Osteoblast (primary cell): ENCODE data around the gene NFYA. TPM values are rescaled to one million over a fixed set of nuclear protein-coding genes. Genes with fewer than 3 reads are reported as not detected.

Experiments used
- DNase-seq: peaks from one replicate; pipeline ENCODE4 v3.0.0; 2011; ENCODE audit warnings: low spot score, mixed read lengths; ENCODE audit not compliant: insufficient read length; ENCODE audit errors: missing footprints
- H2AFZ ChIP-seq: 2 replicates; pipeline ENCODE4 v1.6.0; 2011; ENCODE audit warnings: mild to moderate bottlenecking, low read length
- H3K27ac ChIP-seq: 2 replicates; pipeline ENCODE4 v1.5.1; 2011; ENCODE audit warnings: mild to moderate bottlenecking, low read depth, low read length, moderate library complexity
- H3K27me3 ChIP-seq: 2 replicates; pipeline ENCODE4 v1.6.0; 2012; ENCODE audit warnings: mild to moderate bottlenecking, control low read depth, inconsistent platforms, low read length, moderate library complexity; ENCODE audit not compliant: insufficient read depth
- H3K36me3 ChIP-seq: 2 replicates; pipeline ENCODE4 v1.5.1; 2011; ENCODE audit warnings: mild to moderate bottlenecking, low read length, control low read depth, moderate library complexity; ENCODE audit not compliant: insufficient read depth
- H3K4me1 ChIP-seq: 2 replicates; pipeline ENCODE4 v1.5.1; 2011; ENCODE audit warnings: mild to moderate bottlenecking, low read length, control low read depth, moderate library complexity; ENCODE audit not compliant: insufficient read depth
- H3K4me2 ChIP-seq: 2 replicates; pipeline ENCODE4 v1.6.0; 2011; ENCODE audit warnings: mild to moderate bottlenecking, low read length; ENCODE audit not compliant: insufficient read depth
- H3K4me3 ChIP-seq: fragments of 200-600 bp; sonication (generic); 3 replicates; pipeline ENCODE4 v1.5.1; 2012; ENCODE audit warnings: mild to moderate bottlenecking, low read length, inconsistent platforms; ENCODE audit not compliant: insufficient read depth
- H3K79me2 ChIP-seq: 2 replicates; pipeline ENCODE4 v1.6.0; 2012; ENCODE audit warnings: mild to moderate bottlenecking, low read length, control low read depth, inconsistent platforms; ENCODE audit not compliant: insufficient read depth
- H3K9me3 ChIP-seq: 2 replicates; pipeline ENCODE4 v1.5.1; 2011; ENCODE audit warnings: low read depth, low read length, control low read depth
- H4K20me1 ChIP-seq: 2 replicates; pipeline ENCODE4 v1.6.0; 2012; ENCODE audit warnings: mild to moderate bottlenecking, low read length, control low read depth; ENCODE audit not compliant: insufficient read depth
- CTCF ChIP-seq: IDR thresholded peaks from 2 replicates; pipeline ENCODE4 v1.5.1; 2011; ENCODE audit warnings: mild to moderate bottlenecking, low read depth, low read length, moderate library complexity; ENCODE audit errors: extremely low read depth
- total RNA-seq: library from RNA; depleted of rRNA; stranded (reverse); fragments of >200 nt; gene quantifications from 2 replicates; pipeline ENCODE4 v1.2.3, GENCODE V29; 2012

NFYA gene
- total RNA-seq, 1 donor = 8.0 TPM

- Histone ChIP-seq H3K4me1 (peaks cover 21% of the 10 kb centered on the region), H3K4me2 (peak overlapping the region; percentile 100), H3K79me2 (peaks cover 47% of the 10 kb centered on the region), H2AFZ (peak overlapping the region; percentile 83), H3K27ac (peak overlapping the region; percentile 92), H3K4me3 (peak overlapping the region; percentile 87), H4K20me1 (peaks cover 7% of the 10 kb centered on the region), H3K27me3 (no peaks in the 10 kb centered on the region), H3K36me3 (no peaks in the 10 kb centered on the region), H3K9me3 (no peaks in the 10 kb centered on the region)
- peak; percentile 88 for DNase-seq
- TF ChIP-seq CTCF = peak; percentile 15
Observed at GRCh38 chr6:41073203-41073967, 611 bp downstream of the NFYA start.

GRCh38 chr6:41073968-41074691 is 1.4 kb downstream of the NFYA start:
- peak; percentile 85 for DNase-seq
- no peak for TF ChIP-seq CTCF
- no peaks in the 10 kb centered on the region for H3K27me3 ChIP-seq

GRCh38 chr6:41074692-41075436 is 2.1 kb downstream of the NFYA start:
- peaks cover 62% of the 10 kb centered on the region for H3K79me2 ChIP-seq
- DNase-seq = no peak
- H3K9me3 ChIP-seq = no peaks in the 10 kb centered on the region
- peak overlapping the region; percentile 87 for H3K4me3 ChIP-seq
- H3K4me2 ChIP-seq = peak overlapping the region; percentile 100
- H3K27me3 ChIP-seq = no peaks in the 10 kb centered on the region
- H4K20me1 ChIP-seq = peaks cover 7% of the 10 kb centered on the region
- no peak for TF ChIP-seq CTCF
- H3K36me3 ChIP-seq = peaks cover 1% of the 10 kb centered on the region
- H3K27ac ChIP-seq = peak overlapping the region; percentile 92
- peaks cover 21% of the 10 kb centered on the region for H3K4me1 ChIP-seq
- peak overlapping the region; percentile 83 for H2AFZ ChIP-seq

More at GRCh38 chr6:41073968-41074691, 1.4 kb downstream of the NFYA start:
- peaks cover 55% of the 10 kb centered on the region for H3K79me2 ChIP-seq
- H3K36me3 ChIP-seq = no peaks in the 10 kb centered on the region
- peaks cover 7% of the 10 kb centered on the region for H4K20me1 ChIP-seq
- H3K4me2 ChIP-seq = peak overlapping the region; percentile 100
- H3K4me3 ChIP-seq = peak overlapping the region; percentile 87
- H3K27ac ChIP-seq = peak overlapping the region; percentile 92
- H3K9me3 ChIP-seq = no peaks in the 10 kb centered on the region
- H3K4me1 ChIP-seq = peaks cover 21% of the 10 kb centered on the region
- peak overlapping the region; percentile 83 for H2AFZ ChIP-seq
